HUES48 (cell line): ENCODE measurements around the gene CNTN1.

Experiments
- H3K27ac ChIP-seq: one replicate; pipeline ENCODE4 v1.7.0; 2013; ENCODE audit warnings: low read depth, low read length, inconsistent platforms
- H3K27me3 ChIP-seq: 2 replicates; pipeline ENCODE4 v1.6.1; 2013; ENCODE audit warnings: mild to moderate bottlenecking, low read length; ENCODE audit not compliant: control insufficient read depth, insufficient read depth
- H3K36me3 ChIP-seq: 2 replicates; pipeline ENCODE4 v1.6.1; 2013; ENCODE audit warnings: low read length; ENCODE audit not compliant: control insufficient read depth, insufficient read depth
- H3K4me1 ChIP-seq: 2 replicates; pipeline ENCODE4 v1.6.1; 2013; ENCODE audit warnings: mild to moderate bottlenecking, low read length; ENCODE audit not compliant: control insufficient read depth, insufficient read depth
- H3K4me3 ChIP-seq: 2 replicates; pipeline ENCODE4 v1.5.1; 2013; ENCODE audit warnings: mild to moderate bottlenecking, low read depth, low read length
- H3K9ac ChIP-seq: 2 replicates; pipeline ENCODE4 v1.6.1; 2013; ENCODE audit warnings: mild to moderate bottlenecking, low read depth, low read length, moderate library complexity
- H3K9me3 ChIP-seq: 2 replicates; pipeline ENCODE4 v1.6.1; 2013; ENCODE audit warnings: low read length; ENCODE audit not compliant: control insufficient read depth, insufficient read depth

The CNTN1 gene

DNA sequence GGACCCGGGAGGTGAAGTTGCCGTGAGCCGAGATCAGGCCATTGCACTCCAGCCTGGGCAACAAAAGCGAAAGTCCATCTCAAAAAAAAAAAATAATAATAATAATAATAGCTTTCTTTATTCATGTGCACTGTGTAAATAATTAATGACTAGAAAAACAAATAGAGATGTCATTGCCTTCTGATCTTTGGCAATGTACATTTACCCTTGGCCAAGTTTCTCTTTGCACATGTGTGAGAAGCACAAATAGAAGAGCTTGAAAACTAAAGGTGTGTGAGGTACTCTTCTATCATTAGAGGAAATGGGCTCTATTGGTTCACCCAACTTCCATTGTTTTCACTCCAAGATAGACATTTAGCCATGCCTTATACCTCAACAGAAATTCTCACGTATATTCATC lies 325.8 kb downstream of the CNTN1 start:
- Histone ChIP-seq H3K36me3 (no peaks in the 10 kb centered on the region), H3K27ac (no peak overlapping the region), H3K9me3 (no peaks in the 10 kb centered on the region), H3K4me3 (no peak overlapping the region), H3K9ac (no peak overlapping the region), H3K27me3 (no peaks in the 10 kb centered on the region), H3K4me1 (no peaks in the 10 kb centered on the region)

DNA sequence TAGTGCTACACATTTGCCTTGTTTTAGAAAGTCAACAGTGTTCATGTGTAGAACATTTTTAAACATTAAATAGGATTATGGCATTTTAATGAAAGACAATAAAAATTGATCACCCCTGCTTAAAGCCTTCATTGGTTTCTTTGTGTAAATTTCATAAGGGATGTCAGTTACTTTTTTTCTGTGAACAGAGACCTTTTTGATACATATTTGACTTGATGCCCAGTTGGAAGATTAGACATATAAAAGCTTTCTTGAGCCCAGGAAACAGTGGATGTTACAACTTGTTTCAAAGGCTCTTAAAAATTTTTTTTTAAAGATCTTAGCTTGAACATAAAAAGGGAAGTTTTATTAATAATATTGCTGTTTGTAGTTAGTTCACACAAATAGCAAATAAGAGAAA lies 327.2 kb downstream of the CNTN1 start:
- Histone ChIP-seq H3K9me3 (no peaks in the 10 kb centered on the region), H3K27ac (no peak overlapping the region), H3K4me3 (no peak overlapping the region), H3K4me1 (no peaks in the 10 kb centered on the region), H3K9ac (no peak overlapping the region), H3K36me3 (no peaks in the 10 kb centered on the region), H3K27me3 (no peaks in the 10 kb centered on the region)

DNA sequence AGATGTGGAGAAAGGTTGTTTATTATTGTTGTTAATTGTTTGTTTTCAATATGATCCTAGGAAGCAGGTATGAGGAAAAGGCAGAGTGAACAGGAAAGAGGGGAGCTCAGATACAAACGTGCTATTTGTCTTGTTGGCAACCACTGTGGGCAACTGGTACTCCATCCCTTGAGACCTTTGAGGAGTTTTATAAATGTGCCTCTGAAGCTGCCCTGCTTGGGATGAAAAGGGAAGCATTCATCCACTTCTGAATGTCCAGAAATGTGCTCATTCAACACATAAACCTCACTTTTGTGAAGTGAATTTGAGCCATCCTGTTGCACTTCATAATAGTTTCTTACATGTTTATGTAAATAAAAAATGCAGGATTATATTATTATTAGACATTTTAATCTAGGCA lies 331.6 kb downstream of the CNTN1 start:
- H3K9ac ChIP-seq: no peak overlapping the region
- H3K4me3 ChIP-seq: no peak overlapping the region
- H3K9me3 ChIP-seq: no peaks in the 10 kb centered on the region
- no peaks in the 10 kb centered on the region for H3K4me1 ChIP-seq
- H3K27ac ChIP-seq: no peak overlapping the region
- no peaks in the 10 kb centered on the region for H3K27me3 ChIP-seq
- H3K36me3 ChIP-seq: no peaks in the 10 kb centered on the region

DNA sequence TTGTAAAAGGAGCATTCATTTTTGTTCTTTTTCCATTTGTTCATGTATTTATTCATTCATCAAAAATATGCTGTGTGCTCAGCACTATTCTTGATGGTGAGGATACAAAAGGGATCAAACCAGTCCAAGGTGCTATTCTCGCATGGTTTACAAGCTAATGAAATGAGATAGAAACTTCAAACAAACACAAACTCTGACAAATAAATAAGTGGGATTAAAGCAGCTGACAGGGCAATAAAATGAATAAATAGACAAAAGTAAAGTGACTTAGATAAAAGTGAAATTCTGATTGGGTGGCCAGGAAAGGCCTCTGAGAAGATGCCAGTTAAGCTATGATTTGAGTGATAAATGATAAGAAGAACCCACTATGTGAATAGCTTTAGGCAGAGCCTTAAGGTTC lies 333.9 kb downstream of the CNTN1 start:
- H3K27me3 ChIP-seq: no peaks in the 10 kb centered on the region
- no peak overlapping the region for H3K27ac ChIP-seq
- no peak overlapping the region for H3K9ac ChIP-seq
- no peaks in the 10 kb centered on the region for H3K36me3 ChIP-seq
- no peaks in the 10 kb centered on the region for H3K9me3 ChIP-seq
- H3K4me1 ChIP-seq: no peaks in the 10 kb centered on the region
- H3K4me3 ChIP-seq: no peak overlapping the region

DNA sequence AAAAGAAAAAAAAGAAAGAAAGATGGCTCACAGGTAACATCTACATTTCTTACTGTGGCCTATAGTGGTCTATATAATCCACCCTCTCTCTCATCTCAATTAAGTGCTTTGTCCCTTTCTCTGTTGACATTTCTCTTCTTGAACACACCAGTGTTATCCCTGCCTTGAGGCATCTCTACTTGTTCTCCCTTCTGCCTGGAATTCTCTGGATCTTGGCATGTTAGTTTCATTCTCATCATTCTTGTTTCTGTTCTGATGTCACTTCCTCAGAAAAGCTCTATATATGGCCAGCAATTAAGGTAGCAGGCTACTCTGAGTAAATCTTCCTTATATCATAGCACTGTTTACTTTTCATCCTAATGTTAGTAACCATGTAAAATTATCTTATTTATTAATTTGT lies 340.1 kb downstream of the CNTN1 start:
- no peaks in the 10 kb centered on the region for H3K9me3 ChIP-seq
- H3K4me1 ChIP-seq: no peaks in the 10 kb centered on the region
- H3K27me3 ChIP-seq: no peaks in the 10 kb centered on the region
- no peaks in the 10 kb centered on the region for H3K36me3 ChIP-seq
- H3K9ac ChIP-seq: no peak overlapping the region
- H3K27ac ChIP-seq: no peak overlapping the region
- no peak overlapping the region for H3K4me3 ChIP-seq

DNA sequence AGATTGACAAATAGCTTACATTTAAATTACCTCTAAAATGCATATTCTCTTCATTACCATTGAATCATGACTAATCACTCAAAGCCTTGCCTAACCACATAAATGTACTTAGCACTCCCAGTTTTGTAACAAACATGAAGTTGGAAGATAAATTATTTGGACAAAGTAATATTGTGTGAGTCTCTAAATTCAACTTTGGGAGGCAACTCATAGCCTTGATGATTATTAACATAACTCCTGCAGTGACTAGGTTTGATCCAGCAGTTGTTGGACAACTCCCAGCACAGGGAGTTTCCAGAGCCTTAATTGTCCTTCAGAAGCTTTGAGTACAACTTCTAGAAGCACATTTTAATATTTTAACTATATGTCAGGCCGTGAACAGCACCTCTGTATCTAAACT lies 342.4 kb downstream of the CNTN1 start:
- H3K27me3 ChIP-seq: no peaks in the 10 kb centered on the region
- H3K27ac ChIP-seq: no peak overlapping the region
- H3K36me3 ChIP-seq: no peaks in the 10 kb centered on the region
- no peak overlapping the region for H3K4me3 ChIP-seq
- no peak overlapping the region for H3K9ac ChIP-seq
- H3K9me3 ChIP-seq: no peaks in the 10 kb centered on the region
- no peaks in the 10 kb centered on the region for H3K4me1 ChIP-seq

DNA sequence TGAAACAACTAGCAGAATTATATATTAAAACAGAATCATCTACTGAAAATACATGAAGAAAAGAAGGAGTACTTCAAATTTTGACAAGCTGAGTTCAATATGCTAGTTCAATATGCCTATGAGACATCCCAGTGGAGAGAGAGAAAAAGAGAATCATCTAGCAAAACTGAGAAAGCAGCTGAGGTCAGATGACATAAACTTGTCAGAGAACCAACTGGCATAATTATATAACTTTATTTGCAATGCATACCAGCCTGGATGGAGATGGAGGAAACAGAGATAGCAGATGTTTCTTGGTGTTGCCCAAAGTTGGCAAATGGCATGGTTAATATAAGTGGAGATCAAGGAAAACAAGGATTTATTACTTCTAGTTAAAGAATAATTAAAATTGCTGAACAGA lies 347.2 kb downstream of the CNTN1 start:
- no peaks in the 10 kb centered on the region for H3K27me3 ChIP-seq
- no peaks in the 10 kb centered on the region for H3K36me3 ChIP-seq
- H3K27ac ChIP-seq: no peak overlapping the region

DNA sequence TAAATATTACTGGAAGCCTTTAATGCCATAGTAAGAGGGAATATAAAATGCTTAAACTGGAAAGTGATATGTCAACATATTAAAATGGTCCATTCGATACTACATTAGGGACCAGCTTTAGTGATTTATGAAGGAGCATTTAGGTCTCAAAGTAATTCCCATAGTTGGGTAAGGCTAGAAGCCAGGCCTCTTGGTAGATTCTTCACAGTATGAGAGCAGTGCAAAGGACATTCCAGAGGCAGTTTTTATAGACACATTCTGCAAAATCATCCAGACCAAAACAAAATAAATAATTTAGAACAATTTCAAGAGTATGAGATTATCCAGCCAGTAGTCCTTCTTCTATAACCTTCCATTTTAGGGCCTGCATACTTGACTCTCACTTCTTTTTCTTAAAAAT lies 353.3 kb downstream of the CNTN1 start:
- H3K9me3 ChIP-seq: no peaks in the 10 kb centered on the region
- no peak overlapping the region for H3K9ac ChIP-seq
- H3K4me3 ChIP-seq: no peak overlapping the region
- no peaks in the 10 kb centered on the region for H3K36me3 ChIP-seq
- H3K27me3 ChIP-seq: no peaks in the 10 kb centered on the region
- H3K4me1 ChIP-seq: no peaks in the 10 kb centered on the region
- no peak overlapping the region for H3K27ac ChIP-seq

More for the DNA sequence above, 347.2 kb downstream of the CNTN1 start:
- Histone ChIP-seq H3K9ac (no peak overlapping the region), H3K9me3 (no peaks in the 10 kb centered on the region), H3K4me3 (no peak overlapping the region), H3K4me1 (no peaks in the 10 kb centered on the region)

DNA sequence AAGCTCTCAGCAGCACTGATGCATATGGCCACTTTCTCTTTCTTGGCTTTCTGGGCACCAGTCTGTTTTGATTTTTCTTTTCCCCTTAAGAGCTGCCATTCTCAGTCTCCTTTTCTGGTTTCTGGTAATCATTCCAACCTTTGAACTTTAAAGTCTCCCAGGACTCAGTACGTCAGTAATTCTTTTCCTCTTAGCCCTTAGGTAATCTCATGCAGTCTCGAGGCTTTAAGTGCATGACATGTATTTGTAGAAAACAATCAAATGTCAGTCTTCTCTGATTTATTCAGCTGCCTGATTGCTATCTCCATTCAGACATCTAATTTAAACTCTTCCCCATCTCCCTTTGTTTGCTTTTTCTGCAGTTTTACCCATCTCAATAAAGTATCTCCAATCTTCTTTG lies 356.8 kb downstream of the CNTN1 start:
- Histone ChIP-seq H3K4me1 (no peaks in the 10 kb centered on the region), H3K9ac (no peak overlapping the region), H3K27ac (no peak overlapping the region), H3K9me3 (no peaks in the 10 kb centered on the region), H3K36me3 (no peaks in the 10 kb centered on the region), H3K27me3 (no peaks in the 10 kb centered on the region), H3K4me3 (no peak overlapping the region)

DNA sequence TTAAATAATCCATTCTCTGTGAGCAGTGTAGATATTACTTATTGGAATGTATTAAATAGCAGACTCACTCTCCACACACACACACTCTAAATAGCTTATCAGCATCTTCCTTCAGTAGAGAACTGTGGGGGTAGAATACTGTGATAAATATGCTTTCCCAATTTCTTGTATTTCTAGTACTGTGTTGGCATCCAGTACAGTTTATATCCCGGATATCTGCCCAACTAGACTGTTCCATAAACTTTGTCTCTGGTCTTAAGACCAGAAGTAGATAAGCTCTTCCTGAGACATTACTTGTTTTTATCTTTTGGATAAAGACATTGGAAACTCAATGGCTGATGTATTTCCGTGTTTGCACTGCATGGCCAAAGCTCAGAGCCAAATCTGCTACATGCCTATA lies 359.7 kb downstream of the CNTN1 start:
- Histone ChIP-seq H3K27me3 (no peaks in the 10 kb centered on the region), H3K4me3 (no peak overlapping the region), H3K27ac (no peak overlapping the region), H3K9ac (no peak overlapping the region), H3K36me3 (no peaks in the 10 kb centered on the region), H3K4me1 (no peaks in the 10 kb centered on the region), H3K9me3 (no peaks in the 10 kb centered on the region)

DNA sequence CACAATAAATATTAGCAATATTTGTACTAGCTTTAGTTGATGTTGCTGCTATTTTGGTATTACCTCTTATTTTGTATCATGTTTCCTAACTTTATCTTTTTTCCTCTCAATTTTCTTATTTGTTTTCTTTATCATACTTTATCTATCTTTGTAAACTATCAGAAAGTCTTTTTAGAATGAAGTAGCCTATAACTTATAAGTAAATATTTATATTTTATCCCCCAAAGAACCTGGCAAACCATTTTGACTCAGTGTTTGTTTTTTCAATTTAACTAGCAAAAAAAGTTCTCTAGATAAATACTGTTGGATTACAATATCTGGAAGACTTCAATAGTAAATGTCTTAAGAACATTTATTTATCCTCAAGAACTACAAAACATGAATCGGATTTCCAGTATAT lies 360.2 kb downstream of the CNTN1 start:
- H3K4me3 ChIP-seq: no peak overlapping the region
- H3K27ac ChIP-seq: no peak overlapping the region
- no peaks in the 10 kb centered on the region for H3K27me3 ChIP-seq
- H3K4me1 ChIP-seq: no peaks in the 10 kb centered on the region
- H3K36me3 ChIP-seq: no peaks in the 10 kb centered on the region
- no peak overlapping the region for H3K9ac ChIP-seq
- H3K9me3 ChIP-seq: no peaks in the 10 kb centered on the region

DNA sequence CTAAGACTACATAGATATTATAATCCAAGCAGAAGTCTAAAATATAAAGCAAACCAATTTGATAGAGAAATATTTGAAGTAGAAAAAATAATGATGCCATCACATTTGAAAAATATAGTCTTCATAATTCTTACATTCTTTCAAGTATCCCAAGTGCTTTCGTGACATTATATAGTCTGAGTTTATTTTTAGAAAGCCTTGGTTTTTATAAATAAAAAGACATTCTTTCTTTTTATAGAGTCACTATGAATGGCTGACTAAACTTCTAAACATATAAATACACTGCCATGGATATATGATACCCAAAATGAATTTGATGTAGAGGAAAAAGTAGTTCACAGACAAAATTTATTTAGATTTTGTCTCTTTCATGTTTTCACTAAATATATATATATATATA lies 360.8 kb downstream of the CNTN1 start:
- no peaks in the 10 kb centered on the region for H3K9me3 ChIP-seq
- no peak overlapping the region for H3K9ac ChIP-seq
- H3K27me3 ChIP-seq: no peaks in the 10 kb centered on the region
- H3K36me3 ChIP-seq: no peaks in the 10 kb centered on the region
- H3K27ac ChIP-seq: no peak overlapping the region
- H3K4me3 ChIP-seq: no peak overlapping the region
- H3K4me1 ChIP-seq: no peaks in the 10 kb centered on the region
